Measurements from ENCODE around the gene EMC9. TPM values are rescaled to one million over a fixed set of nuclear protein-coding genes. Genes with fewer than 3 reads are reported as not detected.

Gene EMC9
- total and polyA plus RNA-seq, 2 of the 8 experiments (the other 6 are each of a cell fraction or from before 2014, with no cell fraction given), result 38.4 to 47.2 TPM

GRCh38 chr14:24141097-24141880 is at the start of gene EMC9 (continued):
- TF ChIP-seq RAD21 (IDR thresholded peaks at IDR 0.05 in 1 of 2, conservative IDR thresholded peaks at IDR 0.05 in 1 of 2; ENCODE audit: low read depth in 2 of 2, low read length in 2 of 2), result no peak
- no peak for TF ChIP-seq CHD7 (IDR thresholded peaks at IDR 0.05; ENCODE audit: insufficient replicate concordance, low read length)
- TF ChIP-seq NRF1 (IDR thresholded peaks at IDR 0.05; ENCODE audit: low read depth, low read length), result peak; percentile 36; the same call in 1 of the 2 replicates
- no peak for TF ChIP-seq JUN (IDR thresholded peaks at IDR 0.05; ENCODE audit: low read depth, low read length)
- no peak for TF ChIP-seq KDM1A (IDR thresholded peaks at IDR 0.05; ENCODE audit: borderline replicate concordance, low read length)
- peak; percentile 69; the same call in 1 of the 2 replicates for TF ChIP-seq RFX5 (IDR thresholded peaks at IDR 0.05; ENCODE audit: borderline replicate concordance, low read depth, low read length)
- TF ChIP-seq ZNF274 (IDR thresholded peaks at IDR 0.05; ENCODE audit: borderline replicate concordance, extremely low read depth, low read length), result no peak
- no peak for TF ChIP-seq POU5F1 (IDR thresholded peaks at IDR 0.05; ENCODE audit: low read depth, low read length)
- TF ChIP-seq GABPA (IDR thresholded peaks at IDR 0.05; ENCODE audit: borderline replicate concordance, insufficient read depth, low read length), result no peak
- no peak for TF ChIP-seq CBX5 (IDR thresholded peaks at IDR 0.05; ENCODE audit: low read depth, low read length)

All from H1 (cell line).